GM04503 (cell line): Measurements from ENCODE around the gene FAM118A.
"Not testable (repeated sequence)": the region's sequence is repeated elsewhere in the genome, so short reads cannot be mapped to it uniquely, and the experiment has no call there.

ENCODE experiments used
- DNase-seq: peaks from one replicate; pipeline ENCODE4 v3.0.0-alpha.2; 2012; ENCODE audit warnings: low read depth

Gene FAM118A

DNA sequence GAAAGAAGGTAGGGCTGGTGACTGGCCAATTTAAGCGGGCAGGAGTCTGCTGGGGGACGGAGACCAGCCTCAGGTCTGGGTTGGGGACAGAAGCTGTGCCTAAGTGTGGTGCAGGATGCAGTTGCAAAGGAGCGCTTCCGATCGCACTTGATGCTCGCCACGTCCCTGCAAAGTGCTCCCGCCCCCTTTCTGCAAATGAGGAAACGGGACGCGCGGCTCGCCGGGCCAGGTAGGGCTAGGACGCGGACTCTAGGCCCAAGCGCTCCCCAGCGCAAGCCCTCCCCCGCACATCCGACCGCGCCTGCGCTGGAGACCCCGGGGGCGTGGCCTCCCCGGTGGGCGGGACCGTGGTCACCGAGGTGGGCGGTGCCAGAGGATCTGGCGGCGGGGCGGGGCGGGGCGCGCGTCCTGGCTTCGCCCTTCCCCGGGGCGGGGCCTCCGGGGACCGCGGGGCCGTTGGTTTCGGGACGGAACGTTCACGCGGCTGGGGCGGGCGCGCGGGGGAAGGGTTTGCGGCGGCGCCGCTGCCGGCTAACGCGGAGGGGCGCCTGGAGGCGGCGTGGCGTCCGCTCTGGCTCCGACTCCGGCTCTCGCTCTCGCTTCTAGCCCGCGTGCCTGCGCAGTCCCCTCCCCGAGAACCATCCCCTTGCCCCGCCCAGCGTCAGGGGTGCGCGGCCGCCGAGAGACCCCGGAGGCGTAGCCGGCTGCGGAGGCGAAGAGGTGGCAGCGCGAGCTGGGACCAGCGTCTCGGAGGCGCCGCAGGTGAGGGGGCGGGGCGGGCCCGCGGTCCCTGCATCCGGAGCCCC is at the start of gene FAM118A:
TSS of gene FAM118A (plus strand) at position 513 of the 806 bp plus-strand sequence. CDS start 12,446 bp downstream, outside the sequence.
- DNase-seq: peak; percentile 30

DNA sequence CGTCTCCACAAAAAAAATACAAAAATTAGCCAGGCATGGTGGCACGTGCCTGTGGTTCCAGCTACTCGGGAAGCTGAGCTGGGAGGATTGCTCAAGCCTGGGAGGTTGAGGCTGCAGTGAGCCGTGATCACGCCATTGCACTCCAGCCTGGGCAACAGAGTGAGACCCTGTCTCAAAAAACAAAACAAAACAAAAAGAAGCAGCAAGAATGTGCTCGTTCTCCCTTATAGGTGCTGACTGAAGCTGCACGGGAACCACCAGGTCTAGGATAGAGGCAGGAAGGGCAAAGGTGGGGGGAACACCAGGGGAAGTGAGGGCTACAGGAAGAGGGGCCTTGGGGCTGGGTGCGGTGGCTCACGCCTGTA is 49.4 kb upstream of the FAM118A start:
- not testable (repeated sequence) for DNase-seq

DNA sequence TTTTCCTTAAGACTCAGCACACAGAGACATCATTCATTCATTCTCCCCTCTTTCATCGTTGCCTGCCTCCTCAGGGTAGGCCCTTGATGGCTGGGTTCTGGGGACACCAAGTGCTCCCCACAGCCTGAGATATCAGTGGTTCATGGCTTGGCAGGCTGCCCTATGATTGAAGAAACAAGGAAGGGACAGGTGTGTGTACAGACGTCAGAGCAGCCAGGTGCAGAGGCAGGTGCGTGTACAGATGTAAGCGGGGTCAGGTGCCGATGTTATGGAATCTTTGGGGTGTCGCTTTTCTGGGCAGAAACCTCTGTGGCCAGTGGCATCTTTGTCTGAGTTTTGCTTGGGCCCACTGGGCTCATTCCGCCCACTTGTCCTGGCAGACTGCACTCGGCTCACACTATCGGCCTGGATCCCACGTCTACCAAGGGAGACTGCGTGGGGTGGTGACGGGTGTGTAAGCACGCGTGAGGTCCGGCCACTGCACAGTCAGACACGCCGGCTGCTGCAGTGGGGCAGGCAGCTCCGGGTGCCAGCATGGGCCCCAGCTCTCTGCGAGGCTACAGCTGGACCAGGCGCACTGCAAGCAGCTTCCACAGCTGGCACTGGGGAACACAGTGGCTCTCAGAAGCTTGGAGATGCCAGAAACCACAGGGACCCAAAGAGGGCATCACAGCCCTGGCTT is 48.2 kb upstream of the FAM118A start:
- DNase-seq: no peak

- DNase-seq: no peak
Observed at GRCh38 chr22:45262195-45262930, 47.4 kb upstream of the FAM118A start.

DNA sequence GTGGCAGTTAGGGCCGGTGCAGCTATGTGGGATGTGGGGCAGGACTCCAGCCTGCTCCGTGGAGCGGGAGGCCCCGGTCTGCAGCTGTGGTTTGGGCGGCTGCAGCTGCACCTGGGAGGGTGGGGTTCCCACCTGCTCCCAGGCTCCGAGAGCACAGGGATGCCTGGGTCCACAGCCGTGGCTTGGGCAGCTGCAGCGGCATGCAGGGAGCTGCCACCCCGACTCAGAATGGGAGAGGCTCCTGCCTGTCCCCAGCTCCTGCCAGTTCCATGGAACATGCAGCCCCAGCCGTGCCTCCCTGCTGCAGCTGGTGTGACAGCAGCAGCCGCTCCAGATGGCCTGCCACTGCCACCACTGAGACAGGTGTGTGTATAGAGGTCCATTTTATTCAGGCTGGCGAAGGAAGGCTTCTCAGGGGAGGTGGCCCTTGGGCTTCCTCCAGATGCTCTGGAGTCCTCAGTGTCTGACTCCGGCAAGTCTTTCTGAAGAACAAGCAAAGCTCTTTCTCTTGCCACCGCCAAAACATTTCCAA is 46.7 kb upstream of the FAM118A start:
- DNase-seq: no peak

GRCh38 chr22:45263463-45264269 is 46.1 kb upstream of the FAM118A start:
- peak; percentile 42 for DNase-seq

DNA sequence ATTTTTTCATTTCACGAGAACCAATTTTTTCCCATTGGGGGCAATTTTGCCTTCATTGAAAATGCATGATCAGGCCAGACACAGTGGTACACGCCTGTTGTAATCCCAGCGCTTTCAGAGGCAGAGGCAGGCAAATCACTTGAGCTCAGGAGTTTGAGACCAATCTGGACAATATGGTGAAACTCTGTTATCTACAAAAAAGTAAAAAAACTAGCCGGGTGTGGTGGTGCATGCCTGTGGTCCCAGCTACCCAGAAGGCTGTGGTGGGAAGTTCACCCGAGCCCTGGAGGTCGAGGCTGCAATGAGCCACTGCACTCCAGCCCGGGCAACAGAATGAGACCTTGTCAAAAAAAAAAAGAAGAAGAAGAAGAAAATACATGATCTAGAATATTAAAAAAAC is 44.2 kb upstream of the FAM118A start:
- DNase-seq: no peak

- DNase-seq: no peak
Observed at GRCh38 chr22:45268167-45268957, 41.4 kb upstream of the FAM118A start.

- no peak for DNase-seq
Observed at GRCh38 chr22:45268958-45269844, 40.5 kb upstream of the FAM118A start.

GRCh38 chr22:45270095-45271020 is 39.4 kb upstream of the FAM118A start:
- no peak for DNase-seq

DNA sequence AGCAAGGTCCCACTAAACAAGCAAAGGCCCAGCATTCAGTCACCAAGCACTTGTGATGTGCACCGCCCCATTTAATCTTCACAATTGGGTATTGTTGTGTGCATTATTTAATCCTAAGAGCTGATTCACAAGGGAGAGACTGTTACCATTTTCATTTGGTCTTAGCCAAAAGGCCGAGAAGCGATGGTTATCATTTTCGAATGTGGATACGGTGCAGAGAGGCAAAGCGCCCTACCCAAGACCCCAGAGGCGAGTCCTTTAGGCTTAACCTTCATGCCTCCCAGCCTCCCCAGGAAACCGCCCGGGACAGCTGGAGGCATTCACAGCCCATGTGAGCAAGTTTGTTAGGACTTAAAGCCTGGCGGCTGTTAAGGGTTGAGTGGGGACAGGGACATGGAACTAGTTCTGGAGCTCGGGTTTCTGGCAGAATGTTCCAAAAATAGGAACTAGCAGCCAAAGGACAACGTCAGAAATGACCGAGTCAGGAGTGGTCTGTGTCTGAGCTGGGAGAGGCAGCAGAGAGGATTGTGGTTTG is 38.0 kb upstream of the FAM118A start:
- DNase-seq: no peak

GRCh38 chr22:45272498-45272897 is 37.2 kb upstream of the FAM118A start:
- no peak for DNase-seq

GRCh38 chr22:45273452-45274075 is 36.2 kb upstream of the FAM118A start:
- DNase-seq: no peak

DNA sequence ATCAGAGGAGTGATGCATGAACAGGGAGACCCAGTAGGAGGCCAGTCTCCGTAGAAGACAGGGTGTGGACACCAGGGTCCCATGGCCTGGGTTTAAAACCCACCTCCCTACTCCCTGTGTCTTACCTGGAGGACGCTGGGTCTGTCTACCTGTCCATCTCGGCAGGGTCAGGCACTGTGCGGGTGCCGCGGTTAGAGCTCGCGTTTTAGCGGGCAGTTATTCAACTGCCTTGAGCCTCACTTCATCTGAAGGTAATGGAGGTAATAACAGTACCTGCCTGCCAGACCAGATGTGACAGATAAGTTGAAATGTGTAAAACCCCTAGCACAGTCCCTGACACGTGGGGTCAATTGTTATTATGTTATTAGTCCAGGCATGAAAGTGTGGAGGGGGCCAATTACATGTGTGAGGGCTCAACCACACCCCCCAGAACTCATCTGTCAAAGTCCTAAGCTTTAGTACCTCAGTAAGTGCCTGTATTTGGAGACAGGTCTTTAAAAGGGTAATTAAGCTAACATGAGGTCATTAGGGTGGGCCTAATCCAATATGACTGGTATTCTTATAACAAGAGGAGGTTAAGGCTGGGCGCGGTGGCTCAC is 33.1 kb upstream of the FAM118A start:
- DNase-seq: no peak

GRCh38 chr22:45277720-45278119 is 32.0 kb upstream of the FAM118A start:
- DNase-seq: not testable (repeated sequence)

DNA sequence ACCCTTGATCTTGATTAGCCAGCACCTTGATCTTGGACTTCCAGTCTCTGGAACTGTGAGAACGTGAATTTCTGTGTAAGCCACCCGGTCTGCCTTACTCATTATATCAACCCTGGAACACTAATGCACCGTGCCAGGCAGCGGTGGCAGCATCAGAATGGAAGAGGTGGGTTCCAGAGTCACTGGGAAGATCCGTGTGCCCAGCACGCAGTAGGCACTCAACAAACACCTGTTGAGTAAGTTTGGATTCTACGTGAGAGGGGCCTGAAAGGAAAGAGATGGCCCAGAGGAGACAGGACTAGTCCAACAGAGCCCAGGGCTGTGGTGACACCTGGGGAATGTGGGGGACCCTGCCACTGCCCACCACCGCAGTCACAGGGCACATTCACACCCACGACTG is 31.6 kb upstream of the FAM118A start:
- DNase-seq: no peak

GRCh38 chr22:45280587-45280980 is 29.1 kb upstream of the FAM118A start:
- no peak for DNase-seq

GRCh38 chr22:45281010-45281409 is 28.7 kb upstream of the FAM118A start:
- DNase-seq: no peak
